GM19468 (cell line): ENCODE results near the gene PRKCZ.

ENCODE experiments used
- ATAC-seq: cut with Tn5 transposase; IDR thresholded peaks from one replicate; pipeline ENCODE4 v1.9.1; 2021; ENCODE audit warnings: mild to moderate bottlenecking, moderate library complexity, moderate number of reproducible peaks; ENCODE audit not compliant: unreplicated experiment; ENCODE audit errors: extremely low read depth

Gene PRKCZ

DNA sequence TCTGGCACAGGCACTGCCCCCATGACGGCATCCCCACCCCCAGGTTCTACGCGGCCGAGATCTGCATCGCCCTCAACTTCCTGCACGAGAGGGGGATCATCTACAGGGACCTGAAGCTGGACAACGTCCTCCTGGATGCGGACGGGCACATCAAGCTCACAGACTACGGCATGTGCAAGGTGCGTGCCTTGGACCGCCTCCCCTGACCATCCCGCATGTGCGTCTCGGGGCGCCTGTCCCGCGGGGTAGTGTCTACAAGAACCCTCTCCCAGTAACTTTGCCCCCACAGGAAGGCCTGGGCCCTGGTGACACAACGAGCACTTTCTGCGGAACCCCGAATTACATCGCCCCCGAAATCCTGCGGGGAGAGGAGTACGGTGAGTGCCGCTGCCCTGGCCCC, 121.8 kb downstream of the PRKCZ start:
- ATAC-seq, result no peak

DNA sequence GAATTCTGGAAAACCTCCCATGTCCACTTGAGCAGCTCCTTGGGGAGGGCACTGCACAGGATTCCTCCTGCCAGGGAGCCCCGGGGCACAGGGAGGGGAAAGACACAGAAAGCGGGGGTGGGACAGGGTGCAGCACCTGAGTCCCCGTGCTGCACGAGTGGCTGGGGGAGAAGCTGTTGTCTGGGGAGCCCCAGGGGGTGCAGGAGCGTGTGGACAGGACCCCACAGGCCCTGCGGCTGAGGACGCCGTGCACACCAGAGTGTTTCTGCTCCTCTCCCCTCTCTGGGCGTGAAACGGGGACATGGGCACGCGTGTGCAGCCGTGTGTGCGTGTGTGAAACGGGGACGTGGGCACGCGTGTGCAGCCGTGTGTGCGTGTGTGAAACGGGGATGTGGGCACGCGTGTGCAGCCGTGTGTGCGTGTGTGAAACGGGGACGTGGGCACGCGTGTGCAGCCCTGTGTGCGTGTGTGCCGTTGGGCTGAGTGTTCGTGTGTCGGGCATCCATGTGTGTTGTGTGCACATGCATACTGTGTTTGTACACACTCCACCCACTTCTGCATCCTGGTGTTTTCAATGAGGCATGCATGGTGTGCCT, 122.4 kb downstream of the PRKCZ start:
- no peak for ATAC-seq

DNA sequence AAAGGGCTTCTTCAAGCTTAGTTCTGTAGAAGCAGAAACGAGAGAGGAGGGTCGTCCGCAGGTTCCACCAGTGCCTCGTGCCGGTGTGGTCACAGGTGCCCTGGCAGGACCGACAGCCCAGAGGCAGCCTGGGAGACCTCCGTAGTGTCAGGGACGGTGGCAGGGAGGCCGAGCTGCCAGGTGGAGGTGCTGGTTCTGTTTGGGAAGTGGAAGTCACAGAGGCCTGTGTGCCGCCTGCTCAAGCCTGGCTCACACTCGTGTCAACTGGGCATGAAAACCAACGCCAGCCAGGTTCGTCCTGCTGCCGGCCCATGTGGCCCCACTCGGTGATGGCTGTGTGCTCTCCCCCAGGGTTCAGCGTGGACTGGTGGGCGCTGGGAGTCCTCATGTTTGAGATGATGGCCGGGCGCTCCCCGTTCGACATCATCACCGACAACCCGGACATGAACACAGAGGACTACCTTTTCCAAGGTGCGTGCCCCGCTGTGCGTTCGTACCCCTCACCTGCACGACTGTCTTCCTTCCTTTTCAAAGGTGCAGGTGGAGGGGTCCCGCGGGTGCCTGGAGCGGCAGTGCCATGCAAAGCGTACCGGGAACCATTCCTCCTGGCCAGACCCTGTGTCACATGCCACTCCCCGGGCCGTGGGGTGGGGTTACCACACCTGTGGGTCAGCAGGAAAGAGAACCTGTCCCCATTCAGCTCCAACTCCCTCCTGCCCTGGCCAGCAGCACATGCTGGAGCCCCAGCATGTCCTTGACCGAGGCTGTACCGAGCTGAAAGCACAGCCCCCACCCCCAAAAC, 123.5 kb downstream of the PRKCZ start:
- ATAC-seq, result no peak

DNA sequence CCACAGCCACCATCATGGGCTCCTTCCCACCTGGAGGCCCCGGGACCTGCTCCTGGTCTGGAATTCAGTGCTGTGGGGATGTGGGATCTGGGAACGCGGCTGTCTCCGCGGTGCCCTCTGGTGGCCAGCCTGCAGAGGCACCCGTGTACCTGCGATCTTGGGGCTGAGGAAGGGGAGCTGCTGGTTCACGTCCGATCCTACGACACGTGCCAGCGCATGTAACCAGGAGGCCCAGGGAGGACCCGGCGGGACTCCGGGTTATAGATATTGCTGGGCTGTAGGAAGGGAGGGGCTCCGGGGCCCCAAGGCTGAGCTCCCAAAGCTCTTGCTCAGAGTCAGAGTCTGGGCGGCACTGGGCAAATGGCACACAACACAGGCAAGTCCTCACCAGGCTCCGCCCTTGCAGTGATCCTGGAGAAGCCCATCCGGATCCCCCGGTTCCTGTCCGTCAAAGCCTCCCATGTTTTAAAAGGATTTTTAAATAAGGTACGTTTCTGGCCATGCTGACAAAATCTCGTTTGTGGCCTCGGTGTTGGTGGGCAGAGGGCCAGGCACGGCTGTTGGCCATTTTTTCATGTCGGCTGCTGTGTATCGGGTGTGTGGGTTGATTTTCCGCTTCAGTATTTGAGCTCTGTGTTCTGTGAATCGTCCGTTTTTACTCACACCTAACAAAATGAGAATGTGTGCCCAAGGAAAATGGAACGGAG, 124.3 kb downstream of the PRKCZ start:
- ATAC-seq, result no peak

DNA sequence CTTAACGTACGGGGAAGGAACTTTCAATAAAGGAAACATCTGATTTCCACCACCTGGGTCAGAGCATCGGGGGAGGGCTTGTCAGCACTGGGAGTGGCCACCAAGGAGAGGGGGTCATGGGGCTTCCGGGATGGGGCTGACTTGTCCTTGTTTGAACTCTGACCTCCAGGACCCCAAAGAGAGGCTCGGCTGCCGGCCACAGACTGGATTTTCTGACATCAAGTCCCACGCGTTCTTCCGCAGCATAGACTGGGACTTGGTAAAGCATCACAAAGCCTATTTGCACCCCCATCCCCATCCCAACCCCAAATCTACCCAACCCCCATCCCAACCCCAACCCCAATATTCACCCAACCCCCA, 124.8 kb downstream of the PRKCZ start:
- ATAC-seq, result no peak

- no peak for ATAC-seq
Measured at GRCh38 chr1:2175681-2176454, 125.7 kb downstream of the PRKCZ start.

DNA sequence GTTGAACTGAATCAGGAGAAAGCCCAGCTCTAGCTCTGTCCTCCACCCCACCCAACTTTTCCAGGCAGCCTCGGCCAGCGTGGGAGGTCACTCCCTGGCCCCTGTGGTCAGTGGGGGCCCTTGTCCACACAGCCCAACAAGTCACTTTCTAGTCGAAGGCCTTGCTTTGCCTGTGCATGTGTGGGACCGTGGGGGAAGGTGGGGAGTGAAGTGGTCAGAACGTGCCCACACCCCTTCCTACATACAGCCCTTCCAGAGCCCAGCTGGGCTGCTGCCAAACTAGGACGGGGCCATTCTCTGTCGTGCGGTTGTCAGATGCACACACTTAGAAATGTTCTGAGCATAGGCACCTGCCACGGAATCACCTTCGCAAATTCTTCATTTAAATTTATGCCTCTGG, 126.4 kb downstream of the PRKCZ start:
- ATAC-seq, result no peak

GRCh38 chr1:2177541-2177940, 127.3 kb downstream of the PRKCZ start:
- ATAC-seq, result no peak

DNA sequence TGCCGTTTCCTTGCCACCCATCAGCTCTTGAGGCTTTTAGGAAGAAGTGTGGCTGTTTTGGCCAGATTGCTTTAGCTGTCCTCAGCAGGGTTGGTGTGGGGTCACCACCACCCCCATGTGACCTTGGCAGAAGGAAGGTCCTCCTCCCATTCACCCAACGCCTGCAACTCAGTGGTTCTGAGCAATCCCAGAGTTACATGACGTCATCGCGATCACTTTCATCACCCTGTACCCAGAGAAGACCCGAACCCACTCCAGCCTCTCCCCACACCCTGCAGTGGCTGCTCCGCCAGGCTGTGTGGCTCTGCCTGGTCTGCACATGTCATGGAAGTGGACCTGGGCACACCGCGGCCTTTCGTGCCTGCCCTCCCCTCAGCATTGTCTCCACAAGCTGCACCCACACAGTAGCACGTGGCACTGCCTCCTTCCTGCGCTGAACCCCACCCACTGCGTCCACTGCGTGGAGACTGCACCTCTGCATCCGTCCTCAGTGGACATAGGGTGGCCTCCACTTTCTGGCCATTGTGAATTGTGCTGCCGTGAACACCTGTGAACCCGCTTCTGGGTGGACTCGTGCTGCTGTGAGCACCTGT, 127.8 kb downstream of the PRKCZ start:
- ATAC-seq, result no peak

- ATAC-seq, result no peak
Measured at GRCh38 chr1:2178875-2179274, 128.7 kb downstream of the PRKCZ start.

DNA sequence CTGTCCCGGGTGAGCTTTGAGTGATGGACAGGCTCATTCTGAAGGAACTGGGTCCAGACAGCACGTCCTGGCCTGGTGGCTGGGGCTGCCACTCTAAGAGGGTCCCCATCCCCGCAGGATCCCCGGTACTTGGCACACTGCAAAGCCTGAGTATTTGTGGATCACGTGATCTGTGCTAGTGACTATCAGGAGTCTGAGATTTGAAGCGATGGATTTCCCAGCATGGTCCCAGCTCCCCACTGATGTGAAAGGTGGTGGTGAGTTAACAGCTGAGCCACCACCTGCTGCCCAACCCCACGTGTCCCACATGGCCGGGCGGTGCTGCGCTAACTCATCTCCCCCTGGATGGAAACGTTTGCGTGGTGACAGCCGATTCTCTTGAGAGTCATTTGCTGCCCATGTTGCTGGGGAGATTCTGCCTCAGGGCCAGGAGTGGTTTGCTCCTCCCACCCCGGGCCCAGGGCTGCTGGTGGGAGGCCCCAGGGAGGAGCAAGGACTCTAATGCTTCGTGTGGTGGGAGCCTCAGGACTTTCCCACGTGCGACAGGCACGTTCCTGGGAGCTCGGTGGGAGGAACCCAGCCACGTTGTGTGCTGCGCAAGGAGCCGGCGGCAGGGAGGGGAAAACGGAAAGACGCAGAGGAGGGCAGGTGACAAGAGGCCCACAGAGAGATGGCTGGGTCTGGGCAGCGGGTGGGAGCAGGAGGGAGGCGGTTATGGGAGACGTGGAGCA, 129.2 kb downstream of the PRKCZ start:
- no peak for ATAC-seq

- no peak for ATAC-seq
Measured at GRCh38 chr1:2180297-2181245, 130.4 kb downstream of the PRKCZ start.

DNA sequence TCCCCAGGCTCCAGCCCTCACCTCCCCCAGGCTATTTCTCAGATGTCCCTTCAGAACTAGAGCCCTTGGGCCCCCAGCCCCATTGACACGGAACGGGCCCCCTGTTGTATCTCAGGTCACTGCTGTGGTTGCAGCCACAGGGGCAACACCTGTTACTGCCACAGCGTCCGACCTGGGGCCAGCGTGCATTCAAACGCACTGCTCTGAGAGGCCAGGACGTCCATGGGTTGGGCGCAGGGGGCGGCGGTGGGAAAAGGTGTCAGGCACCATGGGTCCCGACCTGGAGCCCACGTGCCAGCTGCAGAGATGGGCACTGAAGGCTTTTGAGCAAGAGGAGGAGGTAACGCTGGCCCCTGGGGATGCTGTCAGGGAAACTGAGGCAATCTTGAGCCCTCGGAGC, 131.1 kb downstream of the PRKCZ start:
- no peak for ATAC-seq

GRCh38 chr1:2181752-2182151, 131.5 kb downstream of the PRKCZ start:
- ATAC-seq, result no peak

DNA sequence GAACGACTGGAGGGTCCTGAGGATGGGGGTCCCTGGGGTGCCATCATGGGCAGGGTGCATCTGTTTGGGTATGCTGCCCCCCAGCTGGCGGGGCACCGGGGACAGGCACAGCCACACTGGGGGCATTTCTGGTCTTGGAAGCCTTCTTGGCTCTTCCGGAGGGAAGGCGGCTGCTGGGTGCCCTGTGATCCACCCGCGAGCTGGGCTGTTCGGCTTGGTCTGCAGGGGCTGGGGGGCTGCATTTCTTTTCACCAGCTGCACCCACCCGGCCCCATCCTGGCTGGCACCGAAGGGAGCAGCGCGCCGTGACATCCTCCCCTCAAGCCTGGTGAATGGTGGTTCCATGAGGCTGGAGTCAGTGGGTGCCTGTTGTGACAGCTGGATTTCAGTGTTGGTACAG, 132.2 kb downstream of the PRKCZ start:
- ATAC-seq, result no peak

DNA sequence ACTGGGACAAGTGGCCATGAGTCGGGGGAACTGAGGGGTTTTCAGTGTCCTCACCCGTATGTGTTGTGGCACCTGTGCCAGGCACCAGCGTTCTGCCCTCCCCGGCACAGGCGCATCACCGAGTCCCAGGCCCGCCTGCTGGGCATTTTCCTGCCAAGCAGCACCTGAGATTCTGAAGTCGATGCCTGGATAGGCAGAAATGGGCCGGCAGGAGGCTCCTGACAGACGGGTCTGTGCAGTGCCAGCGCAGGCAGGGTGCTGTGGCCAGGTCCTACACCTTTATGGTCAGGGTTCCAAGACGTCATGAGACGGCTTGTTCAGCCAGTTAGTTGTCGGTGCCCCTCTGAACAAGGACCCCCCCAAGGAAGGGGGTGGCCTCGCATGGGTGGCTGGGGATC, 133.7 kb downstream of the PRKCZ start:
- no peak for ATAC-seq

DNA sequence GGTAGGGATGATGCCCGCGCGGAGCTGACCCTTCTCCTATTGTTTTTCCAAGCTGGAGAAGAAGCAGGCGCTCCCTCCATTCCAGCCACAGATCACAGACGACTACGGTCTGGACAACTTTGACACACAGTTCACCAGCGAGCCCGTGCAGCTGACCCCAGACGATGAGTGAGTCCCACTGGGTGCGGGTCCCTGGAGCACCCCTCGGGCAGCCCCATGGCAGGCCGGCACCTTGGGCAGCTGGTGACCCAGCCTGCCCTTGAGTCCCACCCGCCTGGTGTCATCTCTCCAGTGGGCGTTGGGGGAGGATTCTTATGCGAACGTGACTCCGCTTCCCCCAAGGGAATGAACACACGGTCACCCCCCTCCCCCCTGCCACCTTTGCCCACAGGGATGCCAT, 134.3 kb downstream of the PRKCZ start:
- no peak for ATAC-seq

DNA sequence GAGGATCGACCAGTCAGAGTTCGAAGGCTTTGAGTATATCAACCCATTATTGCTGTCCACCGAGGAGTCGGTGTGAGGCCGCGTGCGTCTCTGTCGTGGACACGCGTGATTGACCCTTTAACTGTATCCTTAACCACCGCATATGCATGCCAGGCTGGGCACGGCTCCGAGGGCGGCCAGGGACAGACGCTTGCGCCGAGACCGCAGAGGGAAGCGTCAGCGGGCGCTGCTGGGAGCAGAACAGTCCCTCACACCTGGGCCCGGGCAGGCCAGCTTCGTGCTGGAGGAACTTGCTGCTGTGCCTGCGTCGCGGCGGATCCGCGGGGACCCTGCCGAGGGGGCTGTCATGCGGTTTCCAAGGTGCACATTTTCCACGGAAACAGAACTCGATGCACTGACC, 134.7 kb downstream of the PRKCZ start:
- no peak for ATAC-seq
